ENCODE measurements around the gene PARD3. TPM values are rescaled to one million over a fixed set of nuclear protein-coding genes. Genes with fewer than 3 reads are reported as not detected.
"Not testable (repeated sequence)": the region's sequence is repeated elsewhere in the genome, so short reads cannot be mapped to it uniquely, and the experiment has no call there.

Gene PARD3
- total RNA-seq, 1 experiment from 2014 or later = 61.9 TPM

- in situ Hi-C loops (cut with HindIII; ENCODE audit: low sequenced_read_pairs) = no loop called here
- DNase-seq (ENCODE audit: low spot score) = no peak
These were observed 720.1 kb downstream of the PARD3 start for GRCh38 chr10:34094961-34095360.

GRCh38 chr10:34094146-34094696, 720.9 kb downstream of the PARD3 start:
- DNase-seq (ENCODE audit: low spot score) = no peak
- in situ Hi-C loops (cut with HindIII; ENCODE audit: low sequenced_read_pairs) = no loop called here

DNA sequence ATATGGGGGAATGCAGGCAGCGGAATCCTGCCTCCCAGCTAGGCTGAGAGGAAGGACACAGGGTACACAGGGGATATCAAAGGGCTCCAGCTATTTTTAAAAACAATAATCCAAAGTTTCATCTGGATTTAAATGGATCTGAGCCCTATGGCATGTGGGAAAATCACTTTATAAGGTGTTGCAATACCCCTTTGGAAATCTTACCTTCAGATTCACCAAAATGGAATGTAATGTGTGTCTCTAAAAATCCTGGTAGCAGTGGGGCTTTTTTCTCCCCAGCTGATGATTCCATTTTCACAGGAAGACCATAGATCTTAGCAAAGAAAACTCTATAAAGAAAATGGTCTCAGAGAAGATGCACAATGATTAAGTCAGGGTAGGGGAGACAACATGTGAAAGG, 722.2 kb downstream of the PARD3 start:
- in situ Hi-C loops (cut with HindIII; ENCODE audit: low sequenced_read_pairs) = no loop called here
- DNase-seq (ENCODE audit: low spot score) = no peak

DNA sequence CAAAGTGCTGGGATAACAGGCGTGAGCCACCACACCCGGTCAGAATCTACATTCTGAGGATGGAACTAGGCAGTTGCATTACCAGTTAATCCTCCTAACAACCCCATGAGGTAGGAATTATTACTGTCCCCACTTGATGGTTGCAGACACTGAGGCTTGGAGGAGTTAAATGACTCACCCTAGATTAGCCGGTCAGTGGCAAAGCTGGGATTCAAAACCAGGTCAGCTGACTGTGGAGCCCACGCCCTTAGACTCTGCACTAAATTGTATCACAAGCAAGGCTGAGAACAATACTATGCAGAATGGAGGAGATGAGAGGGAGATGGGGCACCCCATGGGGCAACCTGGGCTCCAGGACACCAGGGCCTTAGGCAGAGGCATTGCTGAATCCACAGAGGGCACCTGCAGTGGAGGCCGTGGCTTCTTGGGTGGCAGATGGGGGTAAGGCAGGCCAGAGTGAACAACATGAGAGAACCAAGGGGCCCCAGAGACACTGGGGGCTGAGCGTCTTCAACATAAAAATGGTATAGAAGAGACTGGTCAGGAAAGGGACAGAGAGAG, 723.4 kb downstream of the PARD3 start:
- in situ Hi-C loops (cut with HindIII; ENCODE audit: low sequenced_read_pairs) = no loop called here
- no peak for DNase-seq (ENCODE audit: low spot score)

- in situ Hi-C loops (cut with HindIII; ENCODE audit: low sequenced_read_pairs) = no loop called here
- no peak for DNase-seq (ENCODE audit: low spot score)
These were observed 725.8 kb downstream of the PARD3 start for GRCh38 chr10:34089253-34089652.

- in situ Hi-C loops (cut with HindIII; ENCODE audit: low sequenced_read_pairs) = no loop called here
- DNase-seq (ENCODE audit: low spot score) = no peak
These were observed 726.8 kb downstream of the PARD3 start for GRCh38 chr10:34088208-34088794.

- in situ Hi-C loops (cut with HindIII; ENCODE audit: low sequenced_read_pairs) = no loop called here
- no peak for DNase-seq (ENCODE audit: low spot score)
These were observed 728.0 kb downstream of the PARD3 start for GRCh38 chr10:34087095-34087418.

- no peak for DNase-seq (ENCODE audit: low spot score)
- in situ Hi-C loops (cut with HindIII; ENCODE audit: low sequenced_read_pairs) = no loop called here
These were observed 731.5 kb downstream of the PARD3 start for GRCh38 chr10:34083567-34083966.

DNA sequence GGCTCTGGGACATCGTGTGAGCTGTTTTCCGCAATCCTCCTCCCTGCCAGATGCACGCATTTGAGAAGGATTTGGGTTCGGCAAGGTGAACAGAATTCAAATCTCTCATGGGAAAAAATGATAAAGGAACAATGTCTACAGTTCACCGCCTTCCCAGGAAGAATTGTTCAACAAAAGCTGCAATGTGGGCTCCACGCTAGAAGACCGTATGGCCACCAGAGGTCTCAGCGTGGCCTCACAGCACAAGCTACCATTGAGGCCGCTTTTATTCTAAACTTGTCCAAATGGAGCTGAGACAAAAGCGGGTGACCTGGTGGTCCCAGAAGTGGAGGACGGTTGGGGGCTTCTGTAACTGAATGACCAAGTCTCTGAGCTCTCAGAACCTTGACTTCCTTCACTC, 733.1 kb downstream of the PARD3 start:
- in situ Hi-C loops (cut with HindIII; ENCODE audit: low sequenced_read_pairs) = no loop called here
- DNase-seq (ENCODE audit: low spot score) = no peak

GRCh38 chr10:34081347-34081743, 733.8 kb downstream of the PARD3 start:
- in situ Hi-C loops (cut with HindIII; ENCODE audit: low sequenced_read_pairs) = no loop called here

DNA sequence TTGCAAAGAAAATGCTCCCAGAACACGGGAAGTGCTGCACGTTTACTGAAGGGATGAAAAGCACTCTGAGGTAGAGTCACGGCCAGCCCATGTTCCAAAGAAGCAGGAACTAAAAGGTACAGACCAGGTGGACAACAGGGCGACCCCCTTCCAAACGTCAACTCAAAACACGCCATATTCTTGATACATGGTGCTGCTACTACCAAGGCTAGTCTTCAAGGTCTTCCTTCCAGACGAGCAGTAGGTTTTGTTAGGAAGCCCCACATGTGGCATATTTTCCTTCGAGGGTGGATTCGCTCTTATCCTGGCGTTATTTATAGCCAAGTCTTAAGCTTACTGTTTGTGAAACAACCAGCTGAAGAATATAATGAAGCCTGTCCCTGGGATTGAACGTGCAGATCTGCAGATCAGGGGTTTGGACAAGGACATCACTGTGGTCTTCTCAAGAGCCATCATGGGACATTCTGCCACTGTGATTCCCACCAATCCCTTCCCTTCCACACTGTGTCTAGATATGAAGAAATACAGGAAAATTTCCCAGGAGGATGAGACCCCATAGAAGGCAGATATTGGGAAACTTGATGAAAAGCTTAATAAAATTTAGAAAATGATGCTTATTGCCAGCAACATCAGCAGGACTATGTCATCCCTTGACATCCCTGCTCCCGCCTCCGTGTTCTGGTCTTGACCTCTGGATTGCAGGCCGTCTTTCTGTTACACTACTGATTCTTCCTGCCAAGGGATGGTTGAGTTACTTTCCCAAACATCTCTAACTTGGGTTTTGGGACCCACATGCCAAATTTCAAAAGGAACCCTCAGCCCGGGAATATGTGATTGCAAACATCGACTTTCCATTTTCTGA, 734.4 kb downstream of the PARD3 start:
- in situ Hi-C loops (cut with HindIII; ENCODE audit: low sequenced_read_pairs) = no loop called here

More at GRCh38 chr10:34081347-34081743, 733.8 kb downstream of the PARD3 start:
- no peak for DNase-seq (ENCODE audit: low spot score)

DNA sequence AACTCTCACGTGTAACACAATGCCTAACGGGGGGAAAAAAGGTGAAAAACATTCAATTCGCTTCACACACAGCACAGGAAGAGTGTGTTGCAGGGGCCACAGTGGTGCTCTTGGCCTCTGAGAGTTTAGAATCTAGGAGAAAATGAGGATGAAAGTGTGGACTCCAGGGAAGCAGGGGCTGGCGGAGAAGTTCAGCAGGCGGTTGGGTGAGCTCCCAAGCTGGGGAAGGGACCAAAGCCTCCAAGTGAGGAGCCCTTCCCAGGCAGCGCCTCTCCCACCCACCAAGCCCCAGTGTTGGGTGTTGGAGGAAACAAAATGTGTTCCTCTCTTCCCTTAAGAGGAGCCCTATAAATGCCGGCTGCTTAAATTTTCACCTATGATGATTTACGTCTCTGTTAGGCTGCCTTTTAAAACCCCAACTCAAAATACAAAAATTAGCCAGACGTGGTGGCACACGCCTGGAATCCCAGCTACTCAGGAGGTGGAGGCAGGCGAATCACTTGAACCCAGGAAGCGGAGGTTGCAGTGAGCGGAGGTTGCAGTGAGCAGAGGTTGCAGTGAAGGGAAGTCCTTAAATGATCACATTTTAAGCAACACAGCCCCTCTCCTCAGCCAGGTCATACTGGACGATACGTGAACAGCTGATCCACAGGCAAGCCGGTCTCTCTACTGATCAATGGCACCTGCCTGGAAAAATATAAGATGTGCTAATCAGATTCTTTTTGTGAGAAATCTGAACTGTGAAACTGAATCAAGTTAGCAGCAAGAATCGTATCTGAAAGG, 735.2 kb downstream of the PARD3 start:
- DNase-seq (ENCODE audit: low spot score) = no peak
- in situ Hi-C loops (cut with HindIII; ENCODE audit: low sequenced_read_pairs) = no loop called here

More for the DNA sequence above, 734.4 kb downstream of the PARD3 start:
- DNase-seq (ENCODE audit: low spot score) = no peak

GRCh38 chr10:34078745-34079470, 736.2 kb downstream of the PARD3 start:
- in situ Hi-C loops (cut with HindIII; ENCODE audit: low sequenced_read_pairs) = no loop called here
- no peak for DNase-seq (ENCODE audit: low spot score)

- no peak for DNase-seq (ENCODE audit: low spot score)
- in situ Hi-C loops (cut with HindIII; ENCODE audit: low sequenced_read_pairs) = no loop called here
These were observed 736.9 kb downstream of the PARD3 start for GRCh38 chr10:34078017-34078744.

GRCh38 chr10:34076443-34076842, 738.7 kb downstream of the PARD3 start:
- no peak for DNase-seq (ENCODE audit: low spot score)
- in situ Hi-C loops (cut with HindIII; ENCODE audit: low sequenced_read_pairs) = no loop called here

GRCh38 chr10:34075254-34075926, 739.7 kb downstream of the PARD3 start:
- in situ Hi-C loops (cut with HindIII; ENCODE audit: low sequenced_read_pairs) = no loop called here
- DNase-seq (ENCODE audit: low spot score) = no peak

GRCh38 chr10:34074051-34074450, 741.0 kb downstream of the PARD3 start:
- in situ Hi-C loops (cut with HindIII; ENCODE audit: low sequenced_read_pairs) = no loop called here
- DNase-seq (ENCODE audit: low spot score) = no peak

DNA sequence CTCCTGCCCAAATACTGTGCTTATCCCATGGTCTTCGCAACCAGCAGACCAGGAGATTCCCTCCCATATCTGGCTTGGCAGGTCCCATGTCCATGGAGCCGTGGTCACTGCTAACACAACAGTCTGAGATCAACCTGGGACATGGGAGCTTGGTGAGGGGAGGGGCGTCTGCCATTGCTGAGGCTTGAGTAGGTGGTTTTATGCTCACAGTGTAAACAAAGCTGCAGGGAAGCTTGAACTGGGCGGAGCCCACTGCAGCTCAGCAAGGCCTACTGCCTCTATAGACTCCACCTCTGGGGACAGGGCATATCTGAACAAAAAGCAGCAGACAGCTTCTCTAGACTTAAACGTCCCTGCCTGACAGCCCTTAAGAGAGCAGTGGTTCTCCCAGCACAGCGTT, 747.4 kb downstream of the PARD3 start:
- in situ Hi-C loops (cut with HindIII; ENCODE audit: low sequenced_read_pairs) = not testable (repeated sequence)

More for the DNA sequence above, 747.4 kb downstream of the PARD3 start:
- DNase-seq (ENCODE audit: low spot score) = not testable (repeated sequence)

Data from G401 (cell line).